Activated naive CD8-positive, alpha-beta T cell treated with anti-CD3 and anti-CD28 coated beads, Interleukin-2, amount 50 U/mL, for 24 hours (primary cell): Measurements from ENCODE around the gene EEF1AKMT3.

Experiments
- ATAC-seq: fragments of 150-1000 bp; cut with Tn5 transposase; one replicate; pipeline ENCODE4 v1.10.0; 2021
- DNase-seq: peaks from one replicate; pipeline ENCODE4 v3.0.0; 2021
- H3K27ac Mint-ChIP-seq: one replicate; pipeline ENCODE4 v1.8.0; 2021; ENCODE audit warnings: mild to moderate bottlenecking, mixed read lengths
- H3K27me3 Mint-ChIP-seq: one replicate; pipeline ENCODE4 v1.8.0; 2021; ENCODE audit warnings: mixed read lengths
- H3K36me3 Mint-ChIP-seq: one replicate; pipeline ENCODE4 v1.8.0; 2021; ENCODE audit warnings: low read depth, mixed read lengths
- H3K4me1 Mint-ChIP-seq: one replicate; pipeline ENCODE4 v1.8.0; 2021; ENCODE audit warnings: mixed read lengths
- H3K4me3 Mint-ChIP-seq: one replicate; pipeline ENCODE4 v1.8.0; 2021; ENCODE audit warnings: mild to moderate bottlenecking, moderate library complexity, mixed read lengths
- H3K9me3 Mint-ChIP-seq: one replicate; pipeline ENCODE4 v1.8.0; 2021; ENCODE audit warnings: mixed read lengths

Gene EEF1AKMT3

GRCh38 chr12:57829025-57829777, 56.8 kb downstream of the EEF1AKMT3 start:
- DNase-seq (no peak), ATAC-seq (no peak)
- peaks cover 46% of the 10 kb centered on the region for H3K4me1 Mint-ChIP-seq
- H3K36me3 Mint-ChIP-seq, result peaks cover 12% of the 10 kb centered on the region
- H3K4me3 Mint-ChIP-seq, result no peak overlapping the region
- no peak overlapping the region for H3K27ac Mint-ChIP-seq
- H3K27me3 Mint-ChIP-seq, result no peaks in the 10 kb centered on the region
- no peaks in the 10 kb centered on the region for H3K9me3 Mint-ChIP-seq

GRCh38 chr12:57830393-57830792, 58.0 kb downstream of the EEF1AKMT3 start:
- H3K36me3 Mint-ChIP-seq, result peaks cover 10% of the 10 kb centered on the region
- H3K4me1 Mint-ChIP-seq, result peaks cover 58% of the 10 kb centered on the region
- H3K27ac Mint-ChIP-seq, result no peak overlapping the region
- H3K27me3 Mint-ChIP-seq, result no peaks in the 10 kb centered on the region
- DNase-seq, result no peak
- H3K4me3 Mint-ChIP-seq, result no peak overlapping the region
- no peaks in the 10 kb centered on the region for H3K9me3 Mint-ChIP-seq
- no peak for ATAC-seq
